Activated naive CD8-positive, alpha-beta T cell (primary cell): ENCODE data around the gene SNX18.
"Not testable (repeated sequence)": the region's sequence is repeated elsewhere in the genome, so short reads cannot be mapped to it uniquely, and the experiment has no call there.

Experiments
- H3K27ac Mint-ChIP-seq: one replicate; pipeline ENCODE4 v1.8.0; 2021; ENCODE audit warnings: mixed read lengths
- H3K27me3 Mint-ChIP-seq: one replicate; pipeline ENCODE4 v1.8.0; 2021; ENCODE audit warnings: mixed read lengths
- H3K36me3 Mint-ChIP-seq: one replicate; pipeline ENCODE4 v1.8.0; 2021; ENCODE audit warnings: mixed read lengths
- H3K4me1 Mint-ChIP-seq: one replicate; pipeline ENCODE4 v1.8.0; 2021; ENCODE audit warnings: low read depth, mixed read lengths
- H3K4me3 Mint-ChIP-seq: one replicate; pipeline ENCODE4 v1.8.0; 2021; ENCODE audit warnings: mild to moderate bottlenecking, mixed read lengths
- H3K9me3 Mint-ChIP-seq: one replicate; pipeline ENCODE4 v1.8.0; 2021; ENCODE audit warnings: low read depth, mixed read lengths

SNX18 gene

GRCh38 chr5:54517512-54518145 lies at the start of gene SNX18:
SNX18 (plus strand) TSS chr5:54517759; CDS start chr5:54517953, 194 bp downstream.
- Mint-ChIP-seq H3K9me3 (no peaks in the 10 kb centered on the region), H3K27me3 (no peaks in the 10 kb centered on the region), H3K27ac (no peak within 1 kb of the TSS), H3K4me1 (peaks cover 46% of the 10 kb centered on the region), H3K4me3 (peak within 1 kb of the TSS; percentile 89), H3K36me3 (peaks cover under 1% of the 10 kb centered on the region)

- no peak overlapping the region for H3K4me3 Mint-ChIP-seq
- H3K36me3 Mint-ChIP-seq: no peaks in the 10 kb centered on the region
- no peak overlapping the region for H3K27ac Mint-ChIP-seq
- H3K4me1 Mint-ChIP-seq: peaks cover 4% of the 10 kb centered on the region
- peaks cover 1% of the 10 kb centered on the region for H3K27me3 Mint-ChIP-seq
- no peaks in the 10 kb centered on the region for H3K9me3 Mint-ChIP-seq
Measured at GRCh38 chr5:54469622-54470021, 47.9 kb upstream of the SNX18 start.

DNA sequence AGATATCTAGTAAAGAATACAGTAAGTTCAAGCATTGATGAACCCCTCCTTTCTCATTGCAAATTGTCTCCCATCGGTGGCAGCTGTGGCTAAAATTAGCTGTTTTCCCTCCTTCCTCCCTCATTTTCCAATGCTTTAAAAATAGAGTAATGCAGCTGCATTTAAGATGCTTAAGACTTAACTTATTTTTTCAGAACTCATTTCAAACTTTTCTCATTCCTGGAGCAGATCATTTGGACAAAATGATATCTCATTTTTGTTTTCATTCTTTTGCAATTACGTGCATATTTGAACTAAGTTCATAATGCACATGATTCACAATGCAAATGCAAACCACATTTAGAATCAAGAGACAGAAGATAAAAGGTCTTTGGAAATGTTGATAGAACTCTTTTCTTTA lies 47.4 kb upstream of the SNX18 start:
- Mint-ChIP-seq H3K9me3 (no peaks in the 10 kb centered on the region), H3K4me1 (peaks cover 4% of the 10 kb centered on the region), H3K36me3 (no peaks in the 10 kb centered on the region), H3K27me3 (peaks cover 1% of the 10 kb centered on the region), H3K4me3 (no peak overlapping the region), H3K27ac (no peak overlapping the region)

DNA sequence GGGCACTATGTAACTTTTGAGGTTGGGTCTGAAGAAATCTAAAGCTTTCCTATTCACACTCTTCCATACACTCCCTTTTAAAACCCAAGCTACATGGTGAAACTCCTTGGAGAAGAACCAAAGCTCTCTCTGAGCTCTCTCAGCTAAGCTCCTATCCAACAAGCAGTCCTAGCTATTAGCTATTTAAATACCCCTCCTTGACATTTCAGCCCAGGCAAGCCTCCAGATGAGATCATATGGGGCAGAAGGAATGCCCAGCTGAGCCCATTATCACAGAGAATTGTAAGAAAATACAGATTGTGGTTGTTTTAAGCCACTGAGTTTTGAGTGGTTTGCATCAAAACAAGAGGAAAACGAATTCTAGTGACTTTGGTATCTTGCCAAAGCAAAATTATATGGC lies 46.9 kb upstream of the SNX18 start:
- H3K4me3 Mint-ChIP-seq: no peak overlapping the region
- H3K27me3 Mint-ChIP-seq: peaks cover 1% of the 10 kb centered on the region
- no peaks in the 10 kb centered on the region for H3K9me3 Mint-ChIP-seq

DNA sequence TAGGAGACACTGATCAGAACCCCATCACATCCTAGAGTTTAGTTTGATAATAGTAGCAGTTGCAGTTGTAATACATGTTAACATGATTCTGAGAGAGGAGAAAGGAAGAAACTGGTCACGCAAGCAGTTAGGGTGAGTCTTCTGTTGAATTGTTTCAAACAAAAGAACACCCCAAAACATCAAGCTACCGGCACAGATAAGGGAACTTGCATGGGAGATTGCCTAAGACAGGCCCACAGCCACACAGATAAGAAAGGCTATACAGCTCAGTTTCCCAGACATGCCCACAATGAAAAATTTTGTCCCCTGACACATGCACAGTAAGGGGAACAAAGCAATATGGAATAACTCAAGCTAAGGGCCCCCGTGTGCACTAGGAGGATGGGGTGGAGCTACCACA lies 46.2 kb upstream of the SNX18 start:
- peaks cover 1% of the 10 kb centered on the region for H3K27me3 Mint-ChIP-seq
- H3K36me3 Mint-ChIP-seq: no peaks in the 10 kb centered on the region
- H3K9me3 Mint-ChIP-seq: no peaks in the 10 kb centered on the region
- no peak overlapping the region for H3K27ac Mint-ChIP-seq
- H3K4me1 Mint-ChIP-seq: peaks cover 4% of the 10 kb centered on the region
- no peak overlapping the region for H3K4me3 Mint-ChIP-seq

More for the DNA sequence above, 46.9 kb upstream of the SNX18 start:
- no peak overlapping the region for H3K27ac Mint-ChIP-seq
- no peaks in the 10 kb centered on the region for H3K36me3 Mint-ChIP-seq
- H3K4me1 Mint-ChIP-seq: peaks cover 4% of the 10 kb centered on the region

DNA sequence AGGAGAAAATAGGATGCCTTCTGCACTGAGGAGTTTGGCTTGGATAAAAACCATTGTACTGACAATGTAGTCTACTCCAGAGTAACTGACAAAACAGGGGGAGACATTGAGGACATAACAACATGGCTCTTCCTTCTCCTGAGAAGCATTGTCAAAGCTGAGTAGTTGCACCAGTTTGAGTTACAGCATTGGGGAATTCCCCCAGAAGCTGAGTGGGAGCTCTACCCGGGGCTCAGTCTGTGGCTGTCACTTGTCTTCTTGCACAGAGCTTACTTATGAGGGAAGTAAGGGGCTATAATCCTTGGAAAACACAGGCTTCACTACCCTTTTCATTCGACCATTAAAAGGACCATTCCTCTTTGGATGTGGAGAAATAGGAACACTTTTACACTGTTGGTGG lies 40.9 kb upstream of the SNX18 start:
- Mint-ChIP-seq H3K27ac (no peak overlapping the region), H3K4me3 (no peak overlapping the region), H3K9me3 (no peaks in the 10 kb centered on the region), H3K36me3 (peaks cover 3% of the 10 kb centered on the region), H3K4me1 (no peaks in the 10 kb centered on the region), H3K27me3 (peaks cover 8% of the 10 kb centered on the region)

DNA sequence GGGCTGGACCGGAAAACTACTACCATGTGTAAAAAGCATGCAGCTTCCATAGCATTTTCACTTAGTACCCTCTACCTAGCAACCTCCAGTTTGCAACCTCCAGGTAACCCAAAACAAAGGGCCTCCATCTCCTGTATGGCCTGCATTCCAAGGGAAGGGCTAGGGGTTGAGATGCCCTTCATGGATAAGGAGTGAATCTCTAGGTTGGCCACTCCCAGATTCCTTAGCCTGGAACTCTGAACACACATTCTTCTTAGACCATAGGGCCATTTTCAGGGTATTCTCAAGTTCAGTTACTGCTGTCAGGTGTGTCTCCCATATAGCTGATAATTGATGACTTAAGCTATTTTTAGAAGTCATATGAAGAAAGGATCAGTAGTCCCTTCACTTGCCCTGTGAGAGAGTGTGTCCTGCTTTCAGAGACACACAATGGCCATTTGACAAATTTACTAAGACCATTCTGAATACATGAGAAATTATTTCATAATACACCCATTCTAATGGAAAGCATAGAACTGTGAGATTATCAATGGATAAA lies 39.5 kb upstream of the SNX18 start:
- Mint-ChIP-seq H3K27me3 (peaks cover 10% of the 10 kb centered on the region), H3K4me1 (no peaks in the 10 kb centered on the region), H3K4me3 (no peak overlapping the region), H3K36me3 (peaks cover 3% of the 10 kb centered on the region), H3K27ac (no peak overlapping the region), H3K9me3 (no peaks in the 10 kb centered on the region)

DNA sequence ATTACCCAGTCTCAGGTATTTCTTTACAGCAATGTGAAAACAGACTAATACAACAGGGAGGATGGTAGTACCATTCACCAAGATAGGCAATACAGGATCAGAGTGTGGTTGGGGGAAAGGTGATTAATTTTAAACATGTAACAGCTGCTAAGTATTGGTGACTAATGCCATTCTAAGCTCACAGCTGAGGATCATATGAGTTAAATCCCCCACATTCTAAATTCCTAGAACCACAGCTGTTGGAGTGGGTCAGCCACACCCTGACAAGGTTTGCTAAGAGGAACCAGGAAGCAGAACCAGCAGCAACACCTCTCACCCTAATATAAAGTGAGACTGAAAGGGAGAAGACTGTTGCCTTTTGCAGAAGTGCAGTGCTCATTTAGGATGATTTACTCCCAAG lies 37.3 kb upstream of the SNX18 start:
- Mint-ChIP-seq H3K4me1 (no peaks in the 10 kb centered on the region), H3K36me3 (peaks cover 3% of the 10 kb centered on the region), H3K27ac (no peak overlapping the region), H3K9me3 (no peaks in the 10 kb centered on the region), H3K27me3 (peaks cover 9% of the 10 kb centered on the region), H3K4me3 (no peak overlapping the region)

GRCh38 chr5:54484219-54484894 lies 33.2 kb upstream of the SNX18 start:
- no peaks in the 10 kb centered on the region for H3K4me1 Mint-ChIP-seq
- no peak overlapping the region for H3K4me3 Mint-ChIP-seq
- H3K36me3 Mint-ChIP-seq: no peaks in the 10 kb centered on the region
- no peak overlapping the region for H3K27ac Mint-ChIP-seq
- no peaks in the 10 kb centered on the region for H3K9me3 Mint-ChIP-seq
- H3K27me3 Mint-ChIP-seq: peaks cover 7% of the 10 kb centered on the region

GRCh38 chr5:54485659-54486058 lies 31.9 kb upstream of the SNX18 start:
- not testable (repeated sequence) for H3K36me3 Mint-ChIP-seq, H3K9me3 Mint-ChIP-seq, H3K27me3 Mint-ChIP-seq, H3K27ac Mint-ChIP-seq, H3K4me1 Mint-ChIP-seq, H3K4me3 Mint-ChIP-seq

DNA sequence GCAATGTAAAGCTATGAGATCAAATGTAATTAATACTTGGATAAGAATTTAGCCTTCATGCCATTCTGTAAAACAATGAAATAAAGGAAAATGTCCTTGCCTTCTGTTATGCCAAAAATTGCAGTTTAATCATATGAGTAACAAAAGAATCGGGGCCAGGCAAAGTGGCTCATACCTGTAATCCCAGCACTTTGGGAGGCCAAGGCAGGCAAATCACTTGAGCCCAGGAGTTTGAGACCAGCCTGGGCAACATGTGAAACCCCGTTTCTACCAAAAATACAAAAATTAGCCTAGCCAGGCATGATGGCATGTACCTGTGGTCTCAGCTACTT lies 27.9 kb upstream of the SNX18 start:
- not testable (repeated sequence) for H3K27me3 Mint-ChIP-seq, H3K4me3 Mint-ChIP-seq, H3K9me3 Mint-ChIP-seq, H3K27ac Mint-ChIP-seq, H3K4me1 Mint-ChIP-seq, H3K36me3 Mint-ChIP-seq

DNA sequence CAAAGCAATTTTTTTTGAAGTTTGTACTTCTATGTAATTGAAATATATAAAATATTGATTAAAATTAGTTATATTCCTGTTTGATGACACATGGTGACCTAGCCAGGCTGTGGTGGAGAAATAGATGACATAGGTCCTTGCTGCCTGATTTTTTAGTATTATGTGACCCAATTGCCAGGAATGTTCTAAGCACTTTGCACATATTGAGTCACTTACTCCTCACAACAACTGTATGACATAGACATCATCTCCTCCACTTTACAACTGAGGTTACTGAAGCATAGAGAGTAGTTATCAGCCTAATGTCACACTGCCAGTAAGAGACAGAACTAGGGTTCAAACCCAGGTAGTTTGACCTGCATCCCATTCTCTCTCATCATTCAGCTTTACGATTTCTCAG lies 26.2 kb upstream of the SNX18 start:
- Mint-ChIP-seq H3K4me1 (no peaks in the 10 kb centered on the region), H3K4me3 (no peak overlapping the region), H3K27me3 (peaks cover 7% of the 10 kb centered on the region), H3K36me3 (no peaks in the 10 kb centered on the region), H3K27ac (no peak overlapping the region), H3K9me3 (no peaks in the 10 kb centered on the region)

DNA sequence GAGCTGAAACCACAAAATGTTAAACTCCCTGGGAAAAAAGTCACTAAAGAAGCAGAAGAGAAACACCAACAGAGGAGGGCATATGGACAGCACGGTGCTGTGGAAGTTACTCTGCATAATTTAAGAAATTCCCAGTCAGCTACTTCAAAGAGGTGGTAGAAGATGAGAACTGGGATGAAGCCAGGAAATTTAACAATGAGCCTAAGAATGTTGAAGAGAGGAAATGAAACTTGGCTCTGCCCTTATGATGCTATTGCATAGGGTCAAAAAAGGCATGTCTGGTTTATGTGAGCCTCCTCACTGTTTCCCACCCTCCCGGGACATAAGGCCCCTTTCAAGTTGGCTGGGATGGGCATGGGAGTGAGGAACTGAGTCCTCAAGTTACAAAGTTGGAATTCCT lies 25.4 kb upstream of the SNX18 start:
- no peak overlapping the region for H3K27ac Mint-ChIP-seq
- H3K36me3 Mint-ChIP-seq: no peaks in the 10 kb centered on the region
- no peaks in the 10 kb centered on the region for H3K9me3 Mint-ChIP-seq
- H3K4me3 Mint-ChIP-seq: no peak overlapping the region
- no peaks in the 10 kb centered on the region for H3K4me1 Mint-ChIP-seq
- peaks cover 9% of the 10 kb centered on the region for H3K27me3 Mint-ChIP-seq

- peaks cover 8% of the 10 kb centered on the region for H3K36me3 Mint-ChIP-seq
- H3K9me3 Mint-ChIP-seq: no peaks in the 10 kb centered on the region
- no peaks in the 10 kb centered on the region for H3K4me1 Mint-ChIP-seq
- H3K27ac Mint-ChIP-seq: no peak overlapping the region
- H3K4me3 Mint-ChIP-seq: no peak overlapping the region
- H3K27me3 Mint-ChIP-seq: peaks cover 17% of the 10 kb centered on the region
Measured at GRCh38 chr5:54495027-54495426, 22.5 kb upstream of the SNX18 start.

DNA sequence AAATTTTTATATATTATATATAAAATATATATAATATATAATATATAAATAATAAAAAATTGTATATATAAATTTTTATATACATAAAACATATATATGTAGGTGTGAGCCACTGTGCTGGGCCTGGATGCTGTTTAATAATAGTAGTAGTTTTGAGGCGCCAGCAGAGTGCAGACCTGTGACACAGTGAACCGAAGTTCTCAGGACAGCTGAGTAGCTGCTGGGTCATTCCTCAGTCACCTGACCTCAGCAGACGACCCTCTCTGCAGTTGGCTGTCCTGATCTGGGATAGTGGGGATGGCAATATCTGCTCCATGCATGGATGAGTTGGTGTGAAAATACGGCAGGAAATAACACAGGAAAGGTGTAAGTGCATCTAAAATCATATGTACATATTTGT lies 3.3 kb upstream of the SNX18 start:
- Mint-ChIP-seq H3K4me1 (peaks cover 14% of the 10 kb centered on the region), H3K9me3 (no peaks in the 10 kb centered on the region), H3K36me3 (no peaks in the 10 kb centered on the region), H3K27ac (no peak overlapping the region), H3K4me3 (no peak overlapping the region), H3K27me3 (no peaks in the 10 kb centered on the region)
